B cell (primary cell): ENCODE measurements around the gene BUB1B.

ENCODE experiments used
- EZH2 ChIP-seq: IDR thresholded peaks from 2 replicates; pipeline ENCODE4 v1.6.1; 2012; ENCODE audit warnings: borderline replicate concordance, low read depth, mild to moderate bottlenecking, moderate library complexity, low read length; ENCODE audit not compliant: insufficient read depth, poor library complexity, severe bottlenecking
- TF ChIP-seq, protein P1 (sequence below): fragments of 200-600 bp; IDR thresholded peaks from one replicate; pipeline ENCODE4 v1.8.0; 2022; ENCODE audit warnings: antibody characterized with exemption, mild to moderate bottlenecking

DNA sequence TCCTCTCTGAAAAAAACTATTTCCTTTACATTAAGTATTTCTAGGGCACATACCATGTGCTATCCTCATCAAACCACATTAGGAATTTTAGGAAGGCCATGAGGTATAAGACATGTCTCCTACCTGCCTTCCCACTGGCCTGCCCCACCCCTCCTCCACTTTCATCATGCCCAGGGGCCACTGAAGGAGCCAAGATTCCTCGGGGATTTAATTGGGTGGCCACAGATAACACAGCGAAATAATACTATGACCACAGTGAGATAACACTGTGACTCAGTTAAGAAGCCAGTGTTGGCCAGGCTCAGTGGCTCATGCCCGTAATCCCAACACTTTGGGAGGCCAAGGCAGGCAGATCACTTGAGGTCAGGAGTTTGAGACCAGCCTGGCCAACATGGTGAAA, 42.4 kb upstream of the BUB1B start:
- TF ChIP-seq EZH2 = no peak
- TF ChIP-seq, protein P1, sequence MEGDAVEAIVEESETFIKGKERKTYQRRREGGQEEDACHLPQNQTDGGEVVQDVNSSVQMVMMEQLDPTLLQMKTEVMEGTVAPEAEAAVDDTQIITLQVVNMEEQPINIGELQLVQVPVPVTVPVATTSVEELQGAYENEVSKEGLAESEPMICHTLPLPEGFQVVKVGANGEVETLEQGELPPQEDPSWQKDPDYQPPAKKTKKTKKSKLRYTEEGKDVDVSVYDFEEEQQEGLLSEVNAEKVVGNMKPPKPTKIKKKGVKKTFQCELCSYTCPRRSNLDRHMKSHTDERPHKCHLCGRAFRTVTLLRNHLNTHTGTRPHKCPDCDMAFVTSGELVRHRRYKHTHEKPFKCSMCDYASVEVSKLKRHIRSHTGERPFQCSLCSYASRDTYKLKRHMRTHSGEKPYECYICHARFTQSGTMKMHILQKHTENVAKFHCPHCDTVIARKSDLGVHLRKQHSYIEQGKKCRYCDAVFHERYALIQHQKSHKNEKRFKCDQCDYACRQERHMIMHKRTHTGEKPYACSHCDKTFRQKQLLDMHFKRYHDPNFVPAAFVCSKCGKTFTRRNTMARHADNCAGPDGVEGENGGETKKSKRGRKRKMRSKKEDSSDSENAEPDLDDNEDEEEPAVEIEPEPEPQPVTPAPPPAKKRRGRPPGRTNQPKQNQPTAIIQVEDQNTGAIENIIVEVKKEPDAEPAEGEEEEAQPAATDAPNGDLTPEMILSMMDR = no peak
